ENCODE results near the gene TMEM106C. TPM values are rescaled to one million over a fixed set of nuclear protein-coding genes. Genes with fewer than 3 reads are reported as not detected.

Gene TMEM106C
- total RNA-seq, 1 donor from 2014 or later: 161 TPM

DNA sequence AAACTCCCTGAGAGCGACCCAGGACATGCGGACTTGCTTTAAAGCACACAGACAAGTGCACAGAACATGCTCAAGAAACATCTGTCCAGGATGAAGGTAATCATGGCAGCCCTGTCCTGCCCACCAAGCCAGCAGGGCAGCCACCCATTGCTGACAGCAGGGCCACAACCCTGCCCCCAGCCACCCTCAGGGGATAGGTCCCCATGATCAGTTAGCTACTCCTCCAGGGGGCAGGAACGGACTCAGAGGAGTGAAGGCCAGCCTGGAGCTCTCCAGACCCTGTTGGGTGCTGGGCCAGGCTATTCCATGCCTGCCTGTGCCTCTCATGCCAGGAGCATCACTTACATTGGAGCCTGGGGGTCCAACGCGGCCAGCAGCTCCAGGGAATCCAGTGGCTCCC, 15.8 kb downstream of the TMEM106C start:
- intact Hi-C loops (cut with micrococcal nuclease): no loop called here

DNA sequence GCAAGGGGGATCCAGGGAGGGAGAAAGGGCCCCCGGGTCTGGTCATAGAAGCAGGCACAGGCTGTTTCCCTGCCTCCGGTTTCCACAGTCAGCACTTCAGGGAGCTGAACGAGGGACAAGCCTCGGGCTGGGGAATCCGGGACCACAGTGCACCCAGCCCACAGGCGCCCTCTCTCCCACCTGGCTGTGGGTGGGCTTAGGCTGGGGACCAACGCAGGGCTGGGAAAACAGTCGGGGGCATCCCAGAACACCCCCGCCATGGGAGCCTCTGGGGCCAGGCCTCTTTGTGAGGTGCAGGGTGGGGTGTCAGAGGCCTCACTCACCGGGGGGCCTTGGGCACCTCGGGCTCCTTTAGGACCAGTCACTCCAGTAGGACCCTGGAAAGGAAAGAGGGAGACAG, 16.3 kb downstream of the TMEM106C start:
- intact Hi-C loops (cut with micrococcal nuclease): no loop called here

DNA sequence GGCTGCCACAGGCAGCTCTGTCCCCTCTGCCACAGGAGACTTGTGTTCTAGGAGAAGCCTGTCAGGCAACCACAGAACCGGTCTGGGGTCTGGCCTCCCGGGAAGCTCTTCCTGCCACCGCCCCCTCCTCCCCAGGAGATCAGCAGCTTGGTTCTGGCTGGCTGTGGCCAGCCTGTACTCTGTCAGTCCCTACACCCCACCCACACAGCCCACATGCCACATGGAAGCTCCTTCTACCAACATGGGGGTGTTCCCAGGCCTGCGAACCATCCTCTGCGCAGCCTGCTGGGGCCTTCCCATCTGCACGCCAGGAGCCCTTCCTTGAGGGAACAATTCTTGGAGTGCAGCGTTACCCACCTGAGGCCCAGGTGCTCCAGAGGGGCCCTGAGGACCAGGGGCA, 16.8 kb downstream of the TMEM106C start:
- intact Hi-C loops (cut with micrococcal nuclease): no loop called here

DNA sequence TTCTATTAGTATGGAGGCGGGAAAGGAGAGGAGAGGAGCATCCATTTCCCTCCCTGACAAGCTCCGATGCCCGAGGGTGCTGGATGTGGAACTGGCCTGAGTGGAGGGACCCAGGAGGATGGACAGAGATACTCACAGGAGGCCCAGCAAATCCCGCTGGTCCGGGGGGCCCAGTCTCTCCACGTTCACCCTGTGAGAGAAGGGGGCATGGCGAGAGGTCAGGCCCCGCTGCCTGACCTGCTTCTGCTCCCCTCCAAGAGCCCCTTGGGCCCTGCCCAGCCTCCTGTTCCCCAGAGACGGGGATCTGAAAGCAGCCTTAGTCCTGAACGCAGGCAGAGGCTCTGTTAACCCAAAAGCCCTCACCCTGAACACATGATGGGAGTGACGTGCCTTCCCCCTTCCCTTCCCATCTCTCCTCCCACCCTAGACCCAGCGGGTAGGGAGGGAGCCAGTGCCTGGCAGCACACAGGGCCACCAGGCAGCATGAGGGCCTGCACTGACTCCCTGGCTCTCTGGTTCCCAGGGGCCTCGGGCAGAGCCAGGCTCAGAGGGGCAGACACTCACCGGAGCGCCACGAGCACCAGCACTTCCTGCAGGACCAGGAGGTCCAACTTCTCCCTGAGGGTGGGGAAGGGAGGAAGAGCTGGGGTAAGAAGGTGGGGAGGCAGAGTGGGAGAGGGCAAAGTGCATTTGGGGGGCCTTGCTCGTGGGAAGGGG, 17.5 kb downstream of the TMEM106C start:
- intact Hi-C loops (cut with micrococcal nuclease): no loop called here

DNA sequence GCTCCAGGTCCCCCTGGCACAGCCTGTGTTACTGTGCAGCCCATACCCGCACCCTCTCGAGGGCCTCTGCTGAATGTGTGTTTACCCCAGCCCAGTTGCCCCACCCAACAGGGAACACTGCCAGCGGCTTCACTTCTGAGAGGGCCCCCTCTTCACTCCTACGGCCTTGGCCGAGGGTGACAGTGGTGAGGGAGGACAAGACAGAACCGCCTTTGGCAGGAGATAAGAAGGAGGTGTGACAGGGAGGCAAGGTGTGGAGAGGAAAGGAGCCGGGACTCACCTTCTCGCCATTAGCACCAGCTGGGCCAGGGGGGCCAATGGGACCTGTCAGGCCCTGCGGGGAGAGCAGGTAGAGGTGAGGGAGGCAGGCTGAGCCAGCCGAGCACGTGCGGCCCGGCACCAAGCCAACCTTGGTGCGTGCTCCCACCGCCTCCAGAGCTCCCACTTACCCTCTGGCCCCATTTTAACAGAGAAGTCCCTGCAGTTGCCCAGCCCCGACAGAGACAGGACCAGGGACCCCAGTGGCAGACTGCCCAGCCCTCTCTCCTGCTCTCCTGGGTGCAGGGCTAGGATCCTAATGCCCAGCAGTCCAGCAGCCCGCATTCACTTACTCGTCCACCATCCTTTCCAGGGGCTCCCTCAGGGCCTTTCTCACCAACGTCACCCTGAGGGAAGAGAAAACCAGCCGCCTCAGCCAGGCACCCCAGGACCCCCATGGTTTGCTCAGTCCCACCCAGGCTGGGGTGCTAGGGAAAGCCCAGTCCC, 18.3 kb downstream of the TMEM106C start:
- intact Hi-C loops (cut with micrococcal nuclease): no loop called here

DNA sequence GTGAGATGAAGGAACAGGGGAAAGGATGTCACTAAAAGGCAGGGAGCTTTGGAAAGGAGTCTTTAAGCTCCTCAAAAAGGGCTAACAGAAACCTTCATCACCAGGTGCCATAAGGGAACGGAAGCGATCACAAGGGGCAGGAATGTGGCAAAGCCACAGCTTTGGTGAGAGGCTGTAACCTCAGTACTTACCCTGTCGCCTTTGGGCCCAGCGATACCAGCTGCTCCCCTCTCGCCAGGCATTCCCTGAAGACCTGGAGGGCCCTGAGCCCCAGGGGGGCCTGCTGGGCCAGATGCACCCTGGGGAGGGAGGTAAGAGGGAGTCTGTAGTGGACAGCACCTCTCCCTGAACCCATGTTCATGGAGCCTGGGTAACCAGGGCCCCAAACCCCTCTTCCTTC, 18.9 kb downstream of the TMEM106C start:
- intact Hi-C loops (cut with micrococcal nuclease): no loop called here

DNA sequence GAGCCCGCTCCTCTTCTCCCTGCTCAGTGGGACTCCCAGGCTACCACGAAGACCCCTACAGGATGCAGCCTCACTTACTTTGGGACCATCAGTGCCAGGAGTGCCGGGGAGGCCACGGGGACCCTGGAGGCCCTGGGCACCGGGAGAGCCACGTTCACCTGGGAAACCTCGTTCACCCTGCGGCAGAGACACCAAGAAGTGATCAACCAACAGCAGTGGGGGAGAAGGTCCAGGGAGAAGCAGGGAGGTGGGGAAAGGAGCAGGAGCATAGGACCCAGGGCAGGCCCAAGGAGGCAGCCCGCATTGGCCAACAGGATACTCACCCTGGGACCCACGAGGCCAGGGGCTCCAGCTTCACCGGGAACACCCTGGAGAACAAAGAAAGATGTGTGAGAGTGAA, 19.4 kb downstream of the TMEM106C start:
- intact Hi-C loops (cut with micrococcal nuclease): no loop called here

DNA sequence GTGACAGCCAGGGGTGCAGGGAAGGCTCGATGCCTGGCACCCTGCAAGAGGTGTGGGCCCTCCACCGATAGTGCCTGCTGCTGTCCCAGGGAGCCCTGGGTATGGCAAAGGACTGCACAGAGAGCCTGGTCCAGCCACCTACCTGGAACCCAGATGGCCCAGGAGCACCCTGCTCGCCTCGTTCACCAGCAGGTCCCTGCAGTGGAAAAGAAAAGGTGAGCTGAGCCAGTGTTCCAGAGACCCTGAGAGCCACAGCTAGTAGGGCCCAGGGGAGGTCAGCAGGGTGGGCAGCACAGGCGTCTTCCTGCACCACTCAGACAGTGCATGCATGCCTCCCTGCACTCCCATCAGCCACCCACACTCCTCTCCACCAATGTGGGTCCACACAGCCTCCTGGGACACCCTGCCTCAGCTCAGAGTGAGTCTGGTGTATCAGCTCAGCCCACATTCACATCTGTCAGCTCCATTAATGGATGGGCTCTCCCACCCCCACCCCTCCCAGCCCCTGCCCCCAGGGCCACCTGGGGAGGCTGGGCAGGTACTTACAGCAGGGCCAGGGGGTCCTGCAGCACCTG, 20.2 kb downstream of the TMEM106C start:
- intact Hi-C loops (cut with micrococcal nuclease): no loop called here

DNA sequence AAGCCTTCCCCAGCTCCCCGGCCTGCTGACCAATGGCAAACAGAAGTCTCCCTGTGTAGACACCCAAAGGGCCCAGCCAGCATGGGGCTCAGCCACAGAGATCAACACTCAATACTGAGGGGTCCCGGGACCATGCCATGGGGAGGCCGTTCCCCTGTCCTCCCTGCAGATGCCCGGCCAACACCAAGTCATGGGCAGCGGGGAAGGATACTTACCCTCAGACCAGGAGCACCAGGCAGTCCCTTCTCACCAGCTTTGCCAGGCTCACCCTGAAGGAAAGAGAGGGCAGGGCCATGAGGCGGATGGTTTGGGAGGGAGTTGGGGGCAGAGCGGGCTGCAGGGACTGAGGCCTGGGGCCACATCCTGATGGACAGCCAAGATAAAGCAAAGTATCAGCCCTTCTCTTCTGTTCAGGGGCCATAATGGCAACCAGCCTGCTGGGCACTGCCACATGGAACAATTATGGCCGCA, 21.0 kb downstream of the TMEM106C start:
- intact Hi-C loops (cut with micrococcal nuclease): no loop called here

DNA sequence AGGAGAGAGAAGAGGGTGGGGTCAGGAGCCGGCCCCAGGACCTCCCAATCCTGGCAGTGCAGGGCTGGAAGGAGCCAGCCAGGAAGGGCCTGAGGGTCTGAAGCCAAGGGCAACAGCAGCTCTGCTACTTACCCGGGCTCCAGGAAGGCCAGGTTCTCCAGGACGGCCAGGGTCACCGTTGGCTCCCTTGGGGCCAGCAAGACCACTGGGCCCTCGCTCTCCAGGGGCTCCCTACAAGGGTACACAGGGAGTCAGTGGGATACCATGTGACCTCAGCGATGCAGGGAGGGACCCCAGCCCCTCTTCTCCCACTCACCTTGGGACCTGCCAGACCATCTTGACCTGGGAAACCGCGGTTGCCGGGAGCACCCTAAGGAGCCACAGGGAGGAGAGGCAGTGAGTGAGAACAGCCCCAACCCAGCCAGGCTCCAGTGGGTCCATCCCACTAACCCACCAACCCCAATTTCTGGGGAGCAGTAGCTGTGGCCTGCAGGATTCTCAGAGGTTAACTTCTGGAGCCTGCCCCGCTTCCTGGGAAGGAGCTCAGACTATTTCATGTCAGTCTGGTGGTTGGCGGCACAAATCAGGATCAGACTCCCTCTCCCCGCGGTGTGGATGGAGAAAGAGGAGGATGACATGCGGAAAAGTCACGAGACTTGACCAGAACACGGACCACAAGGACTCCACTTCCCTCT, 22.3 kb downstream of the TMEM106C start:
- intact Hi-C loops (cut with micrococcal nuclease): no loop called here

DNA sequence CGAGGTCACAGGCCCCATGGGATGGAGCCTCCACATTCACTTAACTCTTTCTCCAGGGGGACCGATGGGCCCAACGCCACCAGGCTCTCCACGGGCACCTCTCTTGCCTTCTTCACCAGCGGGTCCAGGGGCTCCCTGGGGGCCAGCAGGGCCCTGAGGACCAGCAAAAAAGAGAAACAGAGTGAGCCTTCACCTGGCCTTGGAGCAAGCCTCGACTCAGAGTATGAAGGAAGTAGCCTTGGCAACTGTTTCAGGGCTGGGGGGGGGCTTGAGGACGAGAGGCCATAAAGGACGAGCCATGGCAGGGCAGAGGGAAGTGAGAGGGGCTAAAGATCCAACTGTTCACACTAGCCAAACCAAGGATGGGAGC, 22.9 kb downstream of the TMEM106C start:
- intact Hi-C loops (cut with micrococcal nuclease): no loop called here

DNA sequence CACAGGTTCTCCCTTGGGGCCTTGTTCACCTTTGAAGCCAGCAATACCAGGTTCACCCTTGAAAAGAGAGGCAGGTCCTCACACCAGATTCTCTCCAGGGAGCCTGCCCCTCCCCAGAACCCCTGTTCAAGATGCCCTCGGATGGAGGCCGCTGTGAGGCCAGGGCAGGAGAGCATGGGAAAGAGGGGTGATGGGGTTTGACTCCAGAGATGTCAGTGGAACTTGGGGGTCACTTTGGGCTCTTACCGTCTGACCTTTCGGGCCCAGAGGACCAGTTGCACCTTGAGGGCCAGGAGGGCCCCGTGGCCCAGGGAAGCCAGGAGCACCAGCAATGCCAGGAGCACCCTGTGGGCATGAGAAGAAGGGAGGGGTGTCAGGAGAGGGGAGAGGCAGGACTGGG, 23.4 kb downstream of the TMEM106C start:
- intact Hi-C loops (cut with micrococcal nuclease): no loop called here

DNA sequence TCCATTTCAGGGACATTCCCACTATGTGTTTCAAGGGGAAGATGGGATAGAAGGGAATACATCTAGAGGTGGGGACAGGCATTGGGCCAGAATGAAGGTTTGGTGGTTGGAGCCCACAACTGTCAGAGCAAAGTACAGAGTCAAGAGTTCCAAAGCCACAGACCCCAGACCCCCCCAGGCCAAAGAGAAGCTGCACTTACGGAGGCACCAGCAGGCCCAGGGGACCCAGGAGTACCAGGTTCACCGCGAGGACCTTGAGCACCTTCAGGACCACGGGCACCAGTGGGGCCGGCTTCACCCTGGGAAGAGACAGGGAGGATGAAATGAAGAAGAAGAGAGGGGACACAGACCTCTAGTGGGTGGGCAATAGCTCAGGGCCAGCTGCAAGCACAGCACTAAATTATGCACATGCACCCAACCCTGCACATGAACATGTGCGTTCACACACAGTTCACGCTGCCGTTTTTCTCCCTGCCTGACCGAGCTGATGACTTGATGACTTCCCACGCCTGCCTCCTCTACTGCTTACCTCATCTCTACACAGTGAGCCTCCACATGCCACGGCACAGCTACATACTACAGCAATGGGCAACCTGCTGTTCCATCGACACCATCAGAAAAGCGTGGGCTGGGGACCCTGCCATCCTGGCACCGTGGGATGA, 24.1 kb downstream of the TMEM106C start:
- intact Hi-C loops (cut with micrococcal nuclease): no loop called here

DNA sequence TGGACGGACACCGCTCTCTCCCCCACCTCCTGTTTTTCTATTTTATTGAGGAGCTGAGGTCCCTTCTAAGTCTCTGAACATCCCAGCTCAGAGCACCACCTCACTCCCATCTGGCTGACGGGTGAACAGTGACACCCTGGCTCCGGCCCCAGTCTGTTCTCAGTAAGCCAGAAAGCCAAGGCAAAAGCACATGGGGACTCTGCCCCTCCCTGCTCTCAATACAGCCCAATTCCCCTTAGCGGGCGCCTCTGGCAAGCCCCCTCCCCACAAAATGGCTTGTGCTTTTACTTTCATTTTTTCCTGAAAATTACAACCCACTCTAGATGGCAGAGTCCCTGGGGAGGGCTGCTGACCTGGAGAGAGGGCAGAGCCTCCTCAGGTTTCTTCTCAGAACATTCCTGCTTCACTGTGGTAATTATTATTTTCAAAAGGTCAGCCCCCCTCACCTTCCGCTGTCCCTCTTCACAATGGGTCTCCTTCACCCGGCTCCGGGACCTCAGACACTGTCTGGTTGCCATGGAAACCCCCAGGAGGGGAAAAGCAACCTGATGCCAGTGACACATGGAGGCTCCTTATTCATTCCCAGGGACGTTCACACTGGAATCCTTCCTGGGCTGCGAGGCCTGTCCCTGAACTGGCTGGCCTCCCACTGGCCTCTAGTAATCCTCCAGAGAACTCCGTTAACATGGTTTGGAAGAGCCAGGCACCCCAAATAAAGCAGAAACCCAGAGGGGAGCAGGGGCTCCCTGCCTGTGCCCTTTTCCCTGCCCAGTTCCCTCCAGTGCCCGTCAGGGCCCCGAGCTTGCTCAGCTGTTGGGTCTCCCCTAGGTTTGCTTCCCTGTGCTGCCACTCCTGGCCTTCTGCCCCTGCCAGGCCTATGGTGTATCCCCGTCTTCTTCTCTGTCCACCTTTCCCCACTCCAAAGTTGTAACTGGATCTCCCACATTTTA, 25.0 kb downstream of the TMEM106C start:
- intact Hi-C loops (cut with micrococcal nuclease): no loop called here

DNA sequence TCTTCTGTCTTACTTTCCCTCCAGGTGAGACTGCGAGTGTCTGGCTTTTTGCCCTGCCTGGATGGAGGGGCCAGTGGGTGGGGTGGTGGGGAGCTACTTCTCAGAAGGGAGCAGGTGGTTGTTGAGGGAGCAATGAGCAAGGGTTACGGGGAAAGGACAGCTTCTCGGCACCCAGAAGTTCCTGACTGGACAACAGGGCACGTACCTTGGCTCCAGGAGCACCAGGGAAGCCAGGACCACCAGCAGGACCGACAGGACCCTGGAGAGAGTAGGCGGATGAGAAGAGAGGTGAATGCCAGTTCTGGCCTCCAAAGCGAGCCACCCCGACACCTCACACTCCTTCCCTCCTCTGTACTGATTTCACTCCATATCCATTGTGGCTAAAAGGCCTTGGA, 25.6 kb downstream of the TMEM106C start:
- intact Hi-C loops (cut with micrococcal nuclease): no loop called here

DNA sequence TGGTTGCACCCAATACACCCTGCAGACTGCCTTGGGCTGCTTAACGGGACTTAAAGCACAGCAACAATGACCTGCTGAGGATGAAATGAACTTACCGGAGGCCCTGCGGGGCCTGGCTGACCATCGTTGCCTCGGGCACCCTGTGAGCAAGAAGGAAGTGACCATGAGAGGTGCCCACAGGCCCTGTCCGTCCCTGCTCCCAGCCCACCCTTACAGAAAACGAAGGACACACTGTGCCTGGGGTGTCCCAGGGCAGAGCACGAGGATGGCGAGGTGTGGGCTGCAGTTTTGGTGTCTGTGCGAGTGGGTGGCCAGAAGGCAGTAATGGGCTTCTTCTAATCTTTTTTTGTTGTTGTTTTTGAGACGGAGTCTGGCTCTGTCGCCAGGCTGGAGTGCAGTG, 26.3 kb downstream of the TMEM106C start:
- intact Hi-C loops (cut with micrococcal nuclease): loop anchor here (1.0 to 2.0 kb wide), 2 partner anchors 11 to 27 kb away; partner anchors contain the start of gene TMEM106C

DNA sequence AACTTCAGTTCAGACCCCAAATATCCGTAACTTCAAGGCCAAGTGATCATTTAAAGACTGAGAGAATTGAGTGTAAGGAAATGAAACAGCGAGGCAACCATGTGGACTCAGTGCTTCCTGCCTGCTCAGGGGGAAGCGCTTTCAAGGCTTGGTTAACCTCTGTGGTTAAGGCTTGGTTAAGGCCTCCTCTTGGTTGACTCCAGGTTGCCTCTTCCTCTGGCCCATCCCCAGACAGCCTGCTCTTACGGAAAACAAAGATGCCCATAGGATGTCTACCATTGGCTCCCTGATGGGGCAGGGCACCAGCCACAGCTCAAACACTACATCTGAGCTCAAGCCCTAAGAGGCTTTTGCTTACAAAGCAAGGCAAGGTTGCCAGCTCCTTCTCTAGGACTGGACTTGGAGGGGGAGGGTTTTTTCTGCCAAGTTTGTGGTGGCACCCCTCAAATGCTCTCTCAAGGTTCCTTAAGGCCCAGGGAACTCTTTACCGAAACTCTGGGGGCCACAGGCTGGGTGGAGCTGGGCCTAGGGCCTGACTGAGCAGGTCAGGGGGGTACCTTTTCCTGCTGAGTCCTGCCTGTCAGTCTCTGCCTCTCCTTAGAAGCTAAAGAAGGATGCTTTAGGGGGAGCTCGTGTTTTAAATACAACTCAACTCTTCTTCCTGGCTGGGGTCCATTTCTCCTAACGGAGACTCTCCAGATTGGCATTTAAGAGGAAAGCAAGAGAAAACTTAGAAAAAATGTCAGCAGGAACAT, 27.1 kb downstream of the TMEM106C start:
- intact Hi-C loops (cut with micrococcal nuclease): loop anchor here (1.0 to 2.0 kb wide), 2 partner anchors 10 to 28 kb away; partner anchors contain the start of gene TMEM106C

DNA sequence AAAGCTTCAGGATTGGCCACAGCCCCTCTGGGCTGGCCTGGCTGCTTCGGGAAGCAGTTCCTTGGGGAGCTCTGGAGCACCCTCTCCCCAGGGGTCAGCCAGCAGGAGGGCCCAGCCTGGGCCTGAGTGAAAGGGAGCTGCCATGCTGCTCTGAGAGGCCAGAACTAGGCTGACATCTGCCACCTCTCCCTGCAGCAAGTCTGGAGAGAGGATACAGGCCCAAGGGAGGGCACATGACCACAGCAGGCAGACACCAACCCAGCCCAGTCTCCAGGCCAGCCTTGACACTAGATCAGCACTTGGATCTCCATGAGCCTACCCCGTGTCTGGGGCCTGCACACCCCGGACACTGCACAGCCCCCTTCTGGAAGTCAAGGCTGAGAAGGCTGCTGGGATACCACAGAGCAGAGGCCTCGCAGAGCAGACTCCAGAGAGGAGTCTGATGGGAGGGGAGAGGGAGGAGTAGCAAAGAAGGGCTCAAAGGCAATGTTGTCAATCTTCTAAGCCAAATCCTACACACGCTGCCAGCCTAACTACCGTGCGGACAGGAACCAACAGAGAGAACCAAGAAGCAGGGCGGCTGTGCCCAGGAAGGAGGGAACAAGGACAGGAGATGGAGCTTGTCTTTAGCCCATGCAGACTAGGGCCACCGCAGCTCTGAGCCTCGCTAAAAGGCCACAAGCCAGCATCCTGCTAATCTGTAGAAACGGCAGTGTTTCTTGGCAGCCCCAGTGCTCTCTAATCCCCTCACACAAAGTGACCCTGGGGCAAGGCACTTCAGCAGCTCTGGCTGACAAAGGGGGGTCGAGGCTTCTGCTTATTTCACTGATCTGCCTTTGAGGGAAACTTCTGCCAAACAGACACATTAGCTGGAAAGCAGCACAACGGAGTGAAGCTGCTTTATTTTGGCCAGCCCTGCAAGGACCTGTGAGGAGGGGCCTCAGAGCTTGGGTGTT, 28.0 kb downstream of the TMEM106C start:
- intact Hi-C loops (cut with micrococcal nuclease): loop anchor here (2.0 kb wide), 1 partner anchor 29 kb away; the partner anchor contains the start of gene TMEM106C

Data from T-helper 2 cell treated with Interferon-gamma antibody and Interleukin-4, amounts not matched to agents 100 ng/mL and 5 ng/mL, for 36 hours (primary cell).